ENCODE data around the gene SAPCD2. TPM values are rescaled to one million over a fixed set of nuclear protein-coding genes. Genes with fewer than 3 reads are reported as not detected.

Gene SAPCD2
- total and polyA plus RNA-seq, 5 donors: 0.08 to 0.63 (median 0.18) TPM

DNA sequence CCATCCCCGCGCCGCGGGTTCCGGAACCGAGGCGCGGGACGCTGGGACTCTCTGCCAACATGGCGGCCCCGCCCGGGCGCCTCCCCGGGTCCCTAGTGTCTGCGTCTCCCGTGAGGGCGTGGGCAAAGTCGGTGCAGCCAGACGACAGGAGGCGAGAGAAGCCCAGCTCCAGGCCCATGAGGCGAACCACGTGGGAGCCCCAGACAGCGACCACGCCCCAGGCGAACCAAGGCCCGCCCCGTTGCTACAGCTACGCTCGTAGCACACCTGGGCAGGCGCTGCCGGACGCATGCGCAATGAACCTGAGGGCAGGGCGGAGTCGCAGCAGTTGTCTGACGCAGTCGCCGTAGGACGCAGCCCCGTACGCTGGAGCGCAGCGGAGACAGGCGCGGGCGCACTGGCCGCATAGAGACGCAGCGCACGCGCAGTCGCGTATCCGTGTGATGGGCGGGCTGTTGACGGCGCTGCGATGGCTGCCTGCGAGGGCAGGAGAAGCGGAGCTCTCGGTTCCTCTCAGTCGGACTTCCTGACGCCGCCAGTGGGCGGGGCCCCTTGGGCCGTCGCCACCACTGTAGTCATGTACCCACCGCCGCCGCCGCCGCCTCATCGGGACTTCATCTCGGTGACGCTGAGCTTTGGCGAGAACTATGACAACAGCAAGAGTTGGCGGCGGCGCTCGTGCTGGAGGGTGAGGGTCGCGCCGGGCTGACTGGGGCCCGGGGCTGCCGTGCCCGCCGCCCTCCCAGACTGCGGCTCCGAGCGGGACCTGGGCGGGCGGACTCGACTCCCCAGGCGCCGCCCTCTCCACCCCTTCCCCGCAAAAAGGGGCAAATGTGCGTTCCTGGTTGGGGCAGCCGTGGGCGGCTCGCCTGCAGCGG is 16.4 kb upstream of the SAPCD2 start, which contains the start of gene MAN1B1:
MAN1B1 (plus strand) TSS at position 455 of the 878 bp plus-strand sequence; CDS start at position 470, 15 bp downstream.
- Histone ChIP-seq H3K4me1 (ENCODE audit: control insufficient read depth, insufficient read depth, low read length) (no peaks in the 10 kb centered on the region), H3K4me3 (ENCODE audit: low read length) (peak within 1 kb of the TSS; percentile 58), H3K9me3 (ENCODE audit: control insufficient read depth, low read length) (no peaks in the 10 kb centered on the region), H3K27me3 (ENCODE audit: control insufficient read depth, insufficient read depth) (no peaks in the 10 kb centered on the region), H3K27ac (ENCODE audit: low read length) (peak within 1 kb of the TSS; percentile 81)
- under 1% methylated on average over 101 of the region's 101 CpGs for WGBS
- DNase-seq (peak; percentile 99 to 100 (median 100)), ATAC-seq (peak; percentile 94 to 95)
- intact Hi-C loops (cut with DNase I): no loop called here

DNA sequence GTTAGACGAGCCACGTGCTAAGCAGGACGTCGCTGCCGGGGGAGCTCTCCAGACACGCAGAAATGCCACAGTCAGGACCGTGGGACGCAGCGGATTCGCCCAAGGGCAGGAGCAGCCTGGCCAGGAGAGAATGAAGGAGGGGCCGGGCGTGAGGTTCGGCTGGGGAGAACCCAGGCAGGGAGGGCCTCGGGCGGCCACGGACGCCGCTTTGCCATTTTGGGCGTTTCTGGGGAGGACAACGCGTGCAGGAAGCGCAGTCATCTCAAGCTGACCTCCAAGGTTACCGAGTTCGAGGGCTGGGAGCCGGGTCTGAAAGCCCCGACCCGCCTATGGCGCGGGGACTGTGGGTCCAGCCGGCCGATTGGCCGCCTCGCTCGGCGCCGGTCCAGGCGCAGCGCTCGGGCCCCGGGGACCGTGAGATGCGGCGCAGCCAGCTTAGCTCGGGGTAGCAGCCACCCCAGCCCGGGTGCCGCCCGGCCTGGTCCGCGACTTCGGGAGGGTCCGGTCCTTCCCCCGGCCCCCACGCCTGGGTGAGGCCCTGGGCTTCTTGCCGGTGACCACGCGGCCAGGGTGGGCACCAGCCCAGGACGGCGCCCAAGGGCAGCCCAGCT is 15.7 kb upstream of the SAPCD2 start:
- Histone ChIP-seq H3K27me3 (ENCODE audit: control insufficient read depth, insufficient read depth) (no peaks in the 10 kb centered on the region), H3K9me3 (ENCODE audit: control insufficient read depth, low read length) (no peaks in the 10 kb centered on the region), H3K4me1 (ENCODE audit: control insufficient read depth, insufficient read depth, low read length) (no peaks in the 10 kb centered on the region), H3K4me3 (ENCODE audit: low read length) (peak overlapping the region; percentile 55), H3K27ac (ENCODE audit: low read length) (peak overlapping the region; percentile 81)
- under 1% methylated on average over 58 of the region's 58 CpGs for WGBS
- intact Hi-C loops (cut with DNase I): no loop called here
- ATAC-seq: peak; percentile 41 to 46
- DNase-seq: peak; percentile 72 to 87 (median 84)

GRCh38 chr9:137084526-137084925 is 14.2 kb upstream of the SAPCD2 start:
- intact Hi-C loops (cut with DNase I): no loop called here
- H3K27me3 ChIP-seq (ENCODE audit: control insufficient read depth, insufficient read depth): no peaks in the 10 kb centered on the region
- no peak overlapping the region for H3K27ac ChIP-seq (ENCODE audit: low read length)
- 77% methylated on average over 9 of the region's 9 CpGs for WGBS
- DNase-seq: peak in 2 of 3 donors; percentile 48 to 52
- ATAC-seq: no peak
- no peak overlapping the region for H3K4me3 ChIP-seq (ENCODE audit: low read length)
- H3K9me3 ChIP-seq (ENCODE audit: control insufficient read depth, low read length): no peaks in the 10 kb centered on the region
- H3K4me1 ChIP-seq (ENCODE audit: control insufficient read depth, insufficient read depth, low read length): no peaks in the 10 kb centered on the region

DNA sequence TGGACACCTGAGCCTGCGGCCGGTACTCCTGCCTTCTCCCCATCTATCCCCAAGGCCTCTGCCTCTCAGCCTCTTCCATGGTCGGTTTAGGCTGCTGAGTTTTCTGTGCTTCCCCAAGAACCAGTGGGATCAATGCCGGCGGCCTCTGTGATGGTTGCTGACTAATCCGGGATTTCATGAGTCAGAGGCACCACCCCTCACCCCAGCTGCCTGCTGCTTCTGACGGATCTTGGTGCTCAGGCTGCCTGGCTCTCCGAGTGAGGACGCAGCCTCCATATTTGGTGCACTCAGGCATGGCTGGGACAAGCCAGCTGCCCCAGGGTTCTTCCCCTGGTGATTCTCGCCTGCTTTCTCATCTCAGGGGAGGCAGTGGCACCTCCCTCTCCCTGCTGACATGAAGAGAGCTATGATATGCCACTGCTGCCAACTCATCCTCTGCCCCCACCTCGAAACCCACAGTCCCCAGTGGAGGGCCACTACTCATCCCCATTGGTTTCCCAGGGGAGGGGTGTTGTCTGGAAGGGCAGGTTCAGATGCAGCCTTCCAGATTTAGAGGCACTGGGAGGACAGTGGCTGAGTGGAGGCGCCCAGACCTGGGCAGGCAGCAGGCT is 13.1 kb upstream of the SAPCD2 start:
- Histone ChIP-seq H3K4me1 (ENCODE audit: control insufficient read depth, insufficient read depth, low read length) (no peaks in the 10 kb centered on the region), H3K4me3 (ENCODE audit: low read length) (no peak overlapping the region), H3K27ac (ENCODE audit: low read length) (no peak overlapping the region), H3K27me3 (ENCODE audit: control insufficient read depth, insufficient read depth) (no peaks in the 10 kb centered on the region), H3K9me3 (ENCODE audit: control insufficient read depth, low read length) (no peaks in the 10 kb centered on the region)
- intact Hi-C loops (cut with DNase I): no loop called here
- WGBS: 65% methylated on average over 12 of the region's 12 CpGs
- ATAC-seq: no peak
- DNase-seq: peak; percentile 76 to 81 (median 81)

DNA sequence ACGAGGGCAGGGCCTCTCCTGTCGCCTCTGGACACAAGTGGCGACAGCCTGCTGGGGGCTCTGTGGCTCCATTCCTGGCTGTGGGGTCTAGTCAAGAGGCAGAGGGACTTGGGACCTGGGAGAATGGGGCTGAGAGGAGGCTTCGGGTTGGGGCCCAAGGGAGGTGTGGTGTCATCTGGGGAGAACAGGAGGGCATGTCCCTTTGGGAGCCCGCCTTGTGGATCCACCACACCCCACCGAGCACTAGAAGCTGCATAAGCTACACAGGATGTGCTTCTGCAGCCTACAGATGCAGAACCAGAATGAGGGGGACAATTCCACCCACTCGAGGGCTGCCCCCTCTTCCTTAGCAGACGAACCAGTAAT is 12.6 kb upstream of the SAPCD2 start:
- Histone ChIP-seq H3K4me3 (ENCODE audit: low read length) (no peak overlapping the region), H3K27ac (ENCODE audit: low read length) (no peak overlapping the region)

GRCh38 chr9:137082222-137082924 is 12.0 kb upstream of the SAPCD2 start:
- Histone ChIP-seq H3K4me3 (ENCODE audit: low read length) (no peak overlapping the region), H3K4me1 (ENCODE audit: control insufficient read depth, insufficient read depth, low read length) (no peaks in the 10 kb centered on the region), H3K27me3 (ENCODE audit: control insufficient read depth, insufficient read depth) (no peaks in the 10 kb centered on the region), H3K9me3 (ENCODE audit: control insufficient read depth, low read length) (no peaks in the 10 kb centered on the region), H3K27ac (ENCODE audit: low read length) (no peak overlapping the region)
- intact Hi-C loops (cut with DNase I): no loop called here
- ATAC-seq (no peak), DNase-seq (peak in 2 of 3 donors; percentile 58 to 68)
- 91% methylated on average over 16 of the region's 16 CpGs for WGBS

More for the DNA sequence above, 12.6 kb upstream of the SAPCD2 start:
- Histone ChIP-seq H3K9me3 (ENCODE audit: control insufficient read depth, low read length) (no peaks in the 10 kb centered on the region), H3K27me3 (ENCODE audit: control insufficient read depth, insufficient read depth) (no peaks in the 10 kb centered on the region), H3K4me1 (ENCODE audit: control insufficient read depth, insufficient read depth, low read length) (no peaks in the 10 kb centered on the region)
- no peak for ATAC-seq
- peak in 1 of 3 donors; percentile 34 for DNase-seq
- intact Hi-C loops (cut with DNase I): no loop called here
- WGBS: 86% methylated on average over 8 of the region's 8 CpGs

DNA sequence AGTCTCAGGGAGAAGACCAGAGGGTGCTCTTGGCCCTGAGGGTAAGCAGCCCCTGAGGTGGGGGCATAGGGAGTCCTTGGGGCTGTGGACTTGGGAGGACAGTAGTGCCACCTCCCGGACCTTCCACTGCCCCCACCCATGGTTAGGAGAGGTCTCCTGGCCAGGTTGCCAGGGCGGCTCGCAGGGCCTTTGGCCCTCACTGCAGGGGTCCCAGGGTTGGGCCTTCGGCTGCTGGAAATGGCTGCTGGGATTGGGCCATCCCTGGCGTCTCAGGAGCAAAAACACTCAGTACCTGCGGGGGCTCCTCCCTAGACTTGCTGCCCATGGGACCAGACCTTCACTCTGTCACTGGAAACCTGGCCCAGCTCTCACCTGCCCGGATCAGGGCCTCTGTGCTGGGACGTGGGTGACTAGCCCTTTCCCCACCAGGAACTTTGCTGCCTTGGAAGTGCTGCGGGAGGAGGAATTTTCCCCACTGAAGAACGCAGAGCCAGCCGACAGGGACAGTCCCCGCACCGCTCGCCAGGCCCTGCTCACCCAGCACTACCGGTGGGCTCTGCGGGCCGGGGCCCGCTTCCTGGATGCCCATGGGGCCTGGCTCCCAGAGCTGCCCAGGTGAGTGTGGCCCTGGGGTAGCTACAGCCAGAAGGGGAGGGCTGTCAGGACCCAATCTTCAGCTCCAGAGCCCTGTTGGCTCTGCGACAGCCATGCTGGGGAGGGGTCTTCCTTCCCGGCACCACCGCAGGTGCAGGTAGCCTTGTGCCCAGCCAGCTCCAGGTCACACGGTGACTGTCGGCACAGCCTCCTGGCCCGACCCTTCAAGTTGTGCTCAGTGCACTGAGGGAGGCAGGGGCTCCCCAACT is 10.1 kb upstream of the SAPCD2 start:
- 94% methylated on average over 24 of the region's 24 CpGs for WGBS
- ATAC-seq (no peak), DNase-seq (peak in 2 of 3 donors; percentile 43 to 60)
- no peaks in the 10 kb centered on the region for H3K4me1 ChIP-seq (ENCODE audit: control insufficient read depth, insufficient read depth, low read length)
- H3K4me3 ChIP-seq (ENCODE audit: low read length): no peak overlapping the region
- H3K27ac ChIP-seq (ENCODE audit: low read length): no peak overlapping the region
- H3K9me3 ChIP-seq (ENCODE audit: control insufficient read depth, low read length): no peaks in the 10 kb centered on the region
- H3K27me3 ChIP-seq (ENCODE audit: control insufficient read depth, insufficient read depth): no peaks in the 10 kb centered on the region
- intact Hi-C loops (cut with DNase I): no loop called here

GRCh38 chr9:137079401-137079787 is 9.0 kb upstream of the SAPCD2 start:
- H3K4me1 ChIP-seq (ENCODE audit: control insufficient read depth, insufficient read depth, low read length): no peaks in the 10 kb centered on the region
- no peak overlapping the region for H3K4me3 ChIP-seq (ENCODE audit: low read length)
- 92% methylated on average over 13 of the region's 13 CpGs for WGBS
- ATAC-seq (no peak), DNase-seq (peak in 2 of 3 donors; percentile 52 to 63)
- H3K27ac ChIP-seq (ENCODE audit: low read length): no peak overlapping the region
- intact Hi-C loops (cut with DNase I): no loop called here
- H3K27me3 ChIP-seq (ENCODE audit: control insufficient read depth, insufficient read depth): no peaks in the 10 kb centered on the region
- no peaks in the 10 kb centered on the region for H3K9me3 ChIP-seq (ENCODE audit: control insufficient read depth, low read length)

GRCh38 chr9:137078701-137079400 is 8.5 kb upstream of the SAPCD2 start:
- H3K9me3 ChIP-seq (ENCODE audit: control insufficient read depth, low read length): no peaks in the 10 kb centered on the region
- H3K27ac ChIP-seq (ENCODE audit: low read length): no peak overlapping the region
- H3K4me3 ChIP-seq (ENCODE audit: low read length): no peak overlapping the region
- intact Hi-C loops (cut with DNase I): no loop called here
- DNase-seq (peak in 2 of 3 donors; percentile 49 to 57), ATAC-seq (no peak)
- no peaks in the 10 kb centered on the region for H3K27me3 ChIP-seq (ENCODE audit: control insufficient read depth, insufficient read depth)
- no peaks in the 10 kb centered on the region for H3K4me1 ChIP-seq (ENCODE audit: control insufficient read depth, insufficient read depth, low read length)
- 77% methylated on average over 51 of the region's 51 CpGs for WGBS

All from right cardiac atrium (tissue), 5 donors.